H1 (cell line): ENCODE data around the gene CMKLR1. TPM values are rescaled to one million over a fixed set of nuclear protein-coding genes. Genes with fewer than 3 reads are reported as not detected.

Experiments used
- CTCF ChIA-PET: fragments of 300-600 bp; sonication (Branson Sonifier 250); formaldehyde crosslinking; loops from one replicate; lab custom pipeline; 2021; ENCODE audit not compliant: partially characterized antibody; lab: Charles Lee
- POLR2A ChIA-PET: fragments of 300-600 bp; sonication (Branson Sonifier 250); formaldehyde crosslinking; loops from one replicate; lab custom pipeline; 2021; ENCODE audit warnings: inconsistent platforms; ENCODE audit not compliant: partially characterized antibody; lab: Charles Lee
- DNase-seq, 2 experiments: peaks; one replicate each; pipeline versions ENCODE4 v3.0.0 to v3.0.0-alpha.2; 2010 to 2022; ENCODE audit warnings: low spot score in 2 of 2, low read depth in 1 of 2, mixed read lengths in 1 of 2
- FAIRE-seq: peaks from 2 replicates; lab custom pipeline; 2011; peaks lifted over from hg19 to GRCh38; lab: Jason Lieb, UNC
- H2AFZ ChIP-seq: 2 replicates; pipeline ENCODE4 v1.8.1; 2012; ENCODE audit warnings: low read length, inconsistent platforms
- H2AK5ac ChIP-seq: 2 replicates; pipeline ENCODE4 v1.6.1; 2013; ENCODE audit warnings: low read depth, low read length
- H2BK120ac ChIP-seq: replicated peaks from 2 replicates; pipeline ENCODE3; 2013; ENCODE audit warnings: low read depth, low read length, inconsistent platforms
- H2BK12ac ChIP-seq: 2 replicates; pipeline ENCODE4 v1.6.1; 2013; ENCODE audit warnings: low read depth, low read length
- H2BK15ac ChIP-seq: 2 replicates; pipeline ENCODE4 v1.6.1; 2013; ENCODE audit warnings: low read length
- H2BK20ac ChIP-seq: 2 replicates; pipeline ENCODE4 v1.6.1; 2013; ENCODE audit warnings: low read length
- H2BK5ac ChIP-seq: 2 replicates; pipeline ENCODE4 v1.6.1; 2013; ENCODE audit warnings: low read depth, low read length
- H3K14ac ChIP-seq: 2 replicates; pipeline ENCODE4 v1.6.1; 2013; ENCODE audit warnings: inconsistent platforms; ENCODE audit not compliant: insufficient read length
- H3K18ac ChIP-seq: 2 replicates; pipeline ENCODE4 v1.6.1; 2013; ENCODE audit warnings: low read length; ENCODE audit errors: extremely low read depth
- H3K23ac ChIP-seq: 2 replicates; pipeline ENCODE4 v1.6.1; 2013; ENCODE audit warnings: inconsistent platforms; ENCODE audit not compliant: insufficient read length
- H3K23me2 ChIP-seq: 2 replicates; pipeline ENCODE4 v1.6.1; 2013; ENCODE audit warnings: low read depth, low read length
- H3K27ac ChIP-seq: 2 replicates; pipeline ENCODE4 v1.6.1; 2011; ENCODE audit warnings: low read depth, low read length, inconsistent platforms
- H3K27me3 ChIP-seq, 4 experiments: replicated peaks in 1 of 4; 1 replicate in 1 of 4; 2 replicates in 3 of 4; pipeline versions ENCODE4 v1.6.1 to v1.8.1; 2011 to 2013; ENCODE audit warnings: low read length in 3 of 4, mild to moderate bottlenecking in 3 of 4, inconsistent platforms in 2 of 4, mixed read lengths in 2 of 4, moderate library complexity in 1 of 4; ENCODE audit not compliant: control insufficient read depth in 3 of 4, insufficient read depth in 3 of 4; ENCODE audit errors: extremely low read depth in 1 of 4
- H3K36me3 ChIP-seq, 4 experiments: 2 replicates each; pipeline versions ENCODE4 v1.6.1 to v1.8.1; 2011 to 2013; ENCODE audit warnings: mild to moderate bottlenecking in 4 of 4, low read length in 3 of 4, moderate library complexity in 2 of 4, control low read depth in 1 of 4, inconsistent platforms in 1 of 4; ENCODE audit not compliant: insufficient read depth in 4 of 4, control insufficient read depth in 2 of 4
- H3K4ac ChIP-seq: replicated peaks from 2 replicates; pipeline ENCODE3; 2013; ENCODE audit warnings: low read length, low read depth, mixed read lengths, inconsistent platforms; ENCODE audit not compliant: insufficient read length
- H3K4me1 ChIP-seq, 4 experiments: replicated peaks in 1 of 4; 1 replicate in 1 of 4; 2 replicates in 3 of 4; pipeline versions ENCODE4 v1.6.1 to v1.8.1; 2011 to 2013; ENCODE audit warnings: low read length in 3 of 4, inconsistent platforms in 2 of 4, mixed read lengths in 1 of 4; ENCODE audit not compliant: insufficient read depth in 4 of 4, control insufficient read depth in 3 of 4
- H3K4me2 ChIP-seq, 2 experiments: 2 replicates each; pipeline versions ENCODE4 v1.6.1 to v1.8.1; 2011 to 2013; ENCODE audit warnings: low read depth in 2 of 2, low read length in 2 of 2, control low read depth in 1 of 2, inconsistent platforms in 1 of 2, mild to moderate bottlenecking in 1 of 2; ENCODE audit not compliant: insufficient read depth in 1 of 2
- H3K4me3 ChIP-seq, 4 experiments: fragments of 200-600, 300-600 bp in 1 of 4; sonication (generic), shearing (Covaris generic), sonication (Bioruptor Twin) in 1 of 4; 2 replicates each; pipeline versions ENCODE4 v1.5.1 to v1.8.1; 2011 to 2016; ENCODE audit warnings: low read length in 4 of 4, low read depth in 3 of 4, control low read depth in 2 of 4, inconsistent platforms in 2 of 4, mild to moderate bottlenecking in 2 of 4, mixed read lengths in 1 of 4, moderate library complexity in 1 of 4; ENCODE audit not compliant: insufficient read depth in 2 of 4; ENCODE audit errors: extremely low read depth in 1 of 4
- H3K56ac ChIP-seq: replicated peaks from 2 replicates; pipeline ENCODE3; 2013; ENCODE audit warnings: low read depth, mild to moderate bottlenecking, mixed read lengths, low read length, inconsistent platforms; ENCODE audit not compliant: insufficient read length
- H3K79me1 ChIP-seq: 2 replicates; pipeline ENCODE4 v1.6.1; 2013; ENCODE audit warnings: low read depth, low read length, control low read depth
- H3K79me2 ChIP-seq, 2 experiments: 2 replicates each; pipeline versions ENCODE4 v1.6.1 to v1.8.1; 2012 to 2013; ENCODE audit warnings: low read length in 2 of 2, mild to moderate bottlenecking in 2 of 2, inconsistent platforms in 1 of 2; ENCODE audit not compliant: insufficient read depth in 2 of 2, control insufficient read depth in 1 of 2
- H3K9ac ChIP-seq, 4 experiments: replicated peaks in 1 of 4; 1 replicate in 1 of 4; 2 replicates in 3 of 4; pipeline versions ENCODE4 v1.6.1 to v1.8.1; 2011 to 2013; ENCODE audit warnings: low read depth in 3 of 4, low read length in 3 of 4, control low read depth in 2 of 4, mild to moderate bottlenecking in 2 of 4, moderate library complexity in 2 of 4, inconsistent platforms in 1 of 4; ENCODE audit errors: extremely low read depth in 1 of 4
- H3K9me3 ChIP-seq, 2 experiments: 2 replicates each; pipeline versions ENCODE4 v1.6.1 to v1.8.1; 2012 to 2013; ENCODE audit warnings: mild to moderate bottlenecking in 2 of 2, moderate library complexity in 2 of 2, control low read depth in 1 of 2, inconsistent platforms in 1 of 2, low read depth in 1 of 2, low read length in 1 of 2, mixed read lengths in 1 of 2; ENCODE audit not compliant: insufficient read depth in 2 of 2
- H4K20me1 ChIP-seq, 2 experiments: replicated peaks in 1 of 2; 2 replicates each; pipeline versions ENCODE3 to v1.8.1; 2011 to 2013; ENCODE audit warnings: inconsistent platforms in 2 of 2, low read length in 2 of 2, mild to moderate bottlenecking in 1 of 2; ENCODE audit not compliant: insufficient read depth in 2 of 2, control insufficient read depth in 1 of 2
- H4K5ac ChIP-seq: 2 replicates; pipeline ENCODE4 v1.6.1; 2013; ENCODE audit warnings: low read length, low read depth, mixed read lengths, inconsistent platforms; ENCODE audit not compliant: insufficient read length
- H4K8ac ChIP-seq: 2 replicates; pipeline ENCODE4 v1.8.0; 2013; ENCODE audit warnings: mild to moderate bottlenecking, moderate library complexity, low read length, inconsistent platforms; ENCODE audit not compliant: insufficient read depth; ENCODE audit errors: extremely low read depth
- H4K91ac ChIP-seq: replicated peaks from 2 replicates; pipeline ENCODE3; 2013; ENCODE audit warnings: low read length, mixed read lengths, inconsistent platforms; ENCODE audit not compliant: insufficient read length
- CHD2 ChIP-seq: IDR thresholded peaks from 2 replicates; pipeline ENCODE4 v1.6.1; 2012; ENCODE audit warnings: low read length, improper control_type of control experiment
- CTBP2 ChIP-seq: IDR thresholded peaks from 2 replicates; pipeline ENCODE4 v1.7.0; 2011; ENCODE audit warnings: borderline replicate concordance, mild to moderate bottlenecking, moderate library complexity, mixed read lengths, low read length; ENCODE audit not compliant: insufficient read depth, insufficient read length
- EZH2 ChIP-seq: fragments of 200-600 bp; sonication (generic); IDR thresholded peaks from 2 replicates; pipeline ENCODE4 v1.7.1; 2012; ENCODE audit warnings: low read depth, mild to moderate bottlenecking, moderate library complexity, low read length, inconsistent platforms; ENCODE audit not compliant: severe bottlenecking
- HDAC6 ChIP-seq: IDR thresholded peaks from one replicate; pipeline ENCODE4 v1.7.1; 2012; ENCODE audit warnings: low read depth, mild to moderate bottlenecking, inconsistent platforms, low read length, moderate library complexity
- KDM5A ChIP-seq: fragments of 200-600 bp; IDR thresholded peaks from 2 replicates; pipeline ENCODE4 v1.7.1; 2012; ENCODE audit warnings: mild to moderate bottlenecking, low read length, inconsistent platforms, mixed read lengths
- POLR2AphosphoS5 ChIP-seq: IDR thresholded peaks from 2 replicates; pipeline ENCODE4 v1.6.1; 2011; ENCODE audit warnings: low read depth, low read length
- RFX5 ChIP-seq: IDR thresholded peaks from 2 replicates; pipeline ENCODE4 v1.6.1; 2011; ENCODE audit warnings: low read depth, low read length, improper control_type of control experiment, borderline replicate concordance
- SP4 ChIP-seq: IDR thresholded peaks from 2 replicates; pipeline ENCODE4 v1.6.1; 2012; ENCODE audit warnings: low read length, inconsistent platforms
- WGBS, 2 experiments: shearing (Covaris generic) in 1 of 2; methylation state at CpG; one replicate each; pipeline versions ENCODE4 v1.1.6 to v1.1.7; 2013 to 2015; ENCODE audit warnings: low lambda C conversion rate in 2 of 2, mixed read lengths in 2 of 2, inconsistent platforms in 1 of 2, low coverage in 1 of 2, missing lambda C conversion rate in 1 of 2; ENCODE audit not compliant: insufficient replicate concordance in 2 of 2, insufficient coverage in 1 of 2, insufficient read length in 1 of 2; ENCODE audit errors: extremely low coverage in 1 of 2, missing lambda C conversion rate in 1 of 2; 5-methylcytosine and 5-hydroxymethylcytosine counted together
- polyA plus RNA-seq, 7 experiments: library from polyadenylated mRNA; depleted of rRNA in 3 of 7; stranded (reverse) in 5 of 7; unstranded in 2 of 7; fragments of >200 nt in 5 of 7; fragments of 200-250 nt in 2 of 7; gene quantifications; 1 replicate in 5 of 7; 2 replicates in 1 of 7; 4 replicates in 1 of 7; pipeline versions ENCODE4 v1.2.1 to v1.2.3, GENCODE V29; 2011 to 2013; ENCODE audit warnings: missing spikeins in 2 of 7, mixed read lengths in 2 of 7
- total RNA-seq: library from RNA; stranded (reverse); fragmentation: NEBNext Ultra II Directional; extraction: Animal tissue kit (Norgen Biotek cat#: 25700); gene quantifications from 2 replicates; pipeline ENCODE4 v1.2.1, GENCODE V29; 2021

Gene CMKLR1
- total and polyA plus RNA-seq, 2 of the 8 experiments (the other 6 are each of a cell fraction or from before 2014, with no cell fraction given) = 2.1 to 2.8 TPM

DNA sequence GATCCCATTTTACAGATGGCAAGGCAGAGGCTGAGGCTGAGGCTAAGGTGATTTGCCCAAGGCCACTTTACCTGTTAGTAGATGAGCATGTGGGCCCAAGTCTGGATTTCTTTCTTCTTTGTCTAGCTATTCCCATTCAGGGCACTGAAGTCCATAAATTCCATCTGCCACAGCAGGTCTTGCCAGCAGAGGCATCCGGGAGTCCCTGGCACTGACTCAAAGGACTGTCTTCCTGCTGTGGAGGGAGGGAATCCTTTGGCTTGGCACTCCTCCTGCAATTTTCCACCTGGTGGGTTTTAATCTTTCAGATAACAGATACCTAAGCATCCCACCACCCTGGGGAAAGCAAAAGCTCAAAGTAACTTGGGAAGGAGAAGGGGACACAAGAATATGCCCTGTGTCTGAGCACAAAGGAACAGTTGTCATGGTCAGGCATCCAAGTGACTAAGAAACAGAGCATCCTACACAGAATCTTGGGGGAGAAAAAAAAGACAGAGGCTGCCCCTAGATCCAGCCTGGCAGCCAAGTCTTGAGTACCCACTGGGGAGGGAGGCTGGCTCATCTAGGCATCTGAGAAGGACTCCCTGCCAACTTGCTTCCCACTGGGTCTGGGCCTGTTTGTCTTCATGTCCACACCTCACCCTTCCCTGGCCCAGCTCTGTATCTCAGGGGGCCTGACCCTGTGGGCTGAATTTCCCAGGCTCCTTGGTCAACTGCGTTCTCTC, 35.6 kb upstream of the CMKLR1 start:
- Histone ChIP-seq H3K4me1 (0 out of 7 replicates have a peak, but pooled peaks cover 0 to 1% (median 0%) of the 10 kb centered on the region in 4 experiments), H3K27ac (no peak overlapping the region), H4K5ac (no peak overlapping the region), H3K27me3 (no peaks in the 10 kb centered on the region), H2BK120ac (no peak overlapping the region), H3K23ac (no peak overlapping the region), H2BK15ac (no peak overlapping the region), H3K56ac (no peak overlapping the region), H4K8ac (no peak overlapping the region), H3K23me2 (no peaks in the 10 kb centered on the region), H2AK5ac (no peak overlapping the region), H3K4me3 (no peak overlapping the region), H2AFZ (no peak overlapping the region), H3K79me2 (no peaks in the 10 kb centered on the region), H2BK5ac (no peak overlapping the region), H3K18ac (no peak overlapping the region), H3K36me3 (peaks cover 0 to 3% (median 0%) of the 10 kb centered on the region in 4 experiments; a peak in 1 of 8 replicates), H3K9me3 (peaks cover 23 to 24% of the 10 kb centered on the region in 2 experiments; a peak in 3 of 4 replicates), H3K79me1 (no peaks in the 10 kb centered on the region), H3K4ac (no peak overlapping the region), H4K20me1 (no peaks in the 10 kb centered on the region), H2BK20ac (no peak overlapping the region), H3K4me2 (no peak overlapping the region), H3K14ac (no peak overlapping the region), H2BK12ac (no peak overlapping the region), H3K9ac (no peak overlapping the region), H4K91ac (no peak overlapping the region)
- no peak for TF ChIP-seq POLR2AphosphoS5
- TF ChIP-seq CTBP2 = no peak
- no peak for TF ChIP-seq RFX5
- TF ChIP-seq HDAC6 = no peak
- TF ChIP-seq SP4 = no peak
- TF ChIP-seq CHD2 = no peak
- no peak for TF ChIP-seq KDM5A
- no peak for TF ChIP-seq EZH2
- DNase-seq (no peak), FAIRE-seq (no peak)
- CTCF ChIA-PET = interaction anchor here (1.0 to 6.0 kb wide), 4 partner anchors 39 to 92 kb away, joined by 3 to 40 read pairs (median 3); no protein-coding TSS in a partner anchor
- WGBS, 2 experiments = 95% methylated on average over 2 of the region's 2 CpGs; no CpG with 5 or more reads in 1 of the 2 experiments
- POLR2A ChIA-PET = no interaction called here
